K562 (cell line): Measurements from ENCODE around the gene ARHGAP15.

ENCODE experiments used
- CTCF ChIP-seq, 3 experiments: IDR thresholded peaks in 2 of 3; conservative IDR thresholded peaks in 1 of 3; 2 replicates each; pipeline ENCODE4 v1.5.1; 2011 to 2012; ENCODE audit warnings: low read length in 3 of 3, mild to moderate bottlenecking in 3 of 3, control low read depth in 2 of 3, improper control_type of control experiment in 1 of 3, inconsistent platforms in 1 of 3, low read depth in 1 of 3, mixed read lengths in 1 of 3, moderate library complexity in 1 of 3; ENCODE audit not compliant: insufficient read depth in 2 of 3
- ZNF707 ChIP-seq: fragments of 250-450 bp; sonication (Bioruptor Pico); conservative IDR thresholded peaks from 2 replicates; pipeline ENCODE4 v1.8.0; 2022; ENCODE audit warnings: inconsistent platforms, mild to moderate bottlenecking, moderate library complexity

GRCh38 chr2:143468341-143468888, 339.2 kb downstream of the ARHGAP15 start:
- TF ChIP-seq ZNF707 (CRISPR knock-in tag) = no peak
- TF ChIP-seq CTCF (IDR thresholded peaks at IDR 0.05 in 2 of 3, conservative IDR thresholded peaks at IDR 0.05 in 1 of 3; ENCODE audit: insufficient read depth in 2 of 3, low read depth in 1 of 3, low read length in 3 of 3) = no peak
